ENCODE measurements around the gene SPEG. TPM values are rescaled to one million over a fixed set of nuclear protein-coding genes. Genes with fewer than 3 reads are reported as not detected.

The SPEG gene
- total RNA-seq, 2 experiments from 2014 or later: 0.46 TPM; not detected in 1

DNA sequence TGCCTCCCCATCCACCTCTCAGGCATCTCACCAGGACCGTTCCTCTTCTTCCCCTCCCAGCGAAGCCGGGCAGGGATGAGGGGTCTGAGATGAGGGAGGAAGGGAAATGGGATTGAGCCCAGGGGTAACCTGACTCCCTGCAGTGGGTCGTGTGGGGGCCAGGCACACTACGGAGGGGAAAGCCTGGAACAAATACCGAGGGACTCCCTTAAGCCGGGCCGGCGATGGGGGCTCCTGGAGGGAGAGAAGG lies 250 bp upstream of the SPEG start:
- Histone ChIP-seq H3K4me1 (ENCODE audit: insufficient read depth, low read length, poor library complexity, severe bottlenecking) (no peaks in the 10 kb centered on the region), H4K20me1 (ENCODE audit: insufficient read depth, low read length) (no peaks in the 10 kb centered on the region), H2AFZ (ENCODE audit: low read length) (no peak overlapping the region), H3K36me3 (ENCODE audit: insufficient read depth, low read length) (no peaks in the 10 kb centered on the region), H3K27ac (ENCODE audit: low read depth, low read length, poor library complexity, severe bottlenecking) (no peak overlapping the region), H3K4me3 (ENCODE audit: low read depth, low read length, poor library complexity, severe bottlenecking) (no peak overlapping the region), H3K9me2 (ENCODE audit: insufficient read depth, low read length) (no peaks in the 10 kb centered on the region), H3K9me3 (ENCODE audit: low read length) (no peaks in the 10 kb centered on the region), H3K4me2 (ENCODE audit: low read length) (no peak overlapping the region), H3K79me2 (ENCODE audit: insufficient read depth, low read depth, low read length) (no peaks in the 10 kb centered on the region)
- no peak for DNase-seq (ENCODE audit: low spot score)
- BruUV-seq (replicated peaks): no TSS peak
- CTCF ChIA-PET (ENCODE audit: unreplicated experiment): no interaction called here
- no peak for TF ChIP-seq CTCF (conservative IDR thresholded peaks at IDR 0.05; ENCODE audit: low read length)
- TF ChIP-seq EZH2phosphoT487 (IDR thresholded peaks at IDR 0.05; ENCODE audit: borderline replicate concordance, low read depth, low read length): no peak
- intact Hi-C loops (cut with micrococcal nuclease; ENCODE audit: unreplicated experiment): no loop called here
- POLR2A ChIA-PET: no interaction called here

DNA sequence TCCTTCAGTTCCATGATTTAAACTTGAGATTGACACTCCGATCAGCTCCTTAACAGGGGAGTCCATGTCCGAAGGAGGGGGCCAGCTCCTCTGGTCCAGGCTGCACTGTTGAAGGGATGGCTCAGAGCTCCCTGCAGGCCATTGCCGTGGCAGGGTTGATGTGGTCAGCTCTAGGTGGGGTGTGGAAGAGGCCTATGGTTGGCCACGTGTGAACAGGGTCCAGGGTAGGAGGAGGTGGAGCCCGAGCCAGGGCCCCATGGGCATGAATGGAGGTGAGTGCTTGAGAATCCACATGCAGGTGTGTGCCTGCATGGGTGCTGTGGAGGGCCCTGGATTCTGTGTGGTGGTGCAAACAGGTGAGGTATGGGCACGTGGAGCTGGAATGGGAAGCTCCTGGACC lies 1.1 kb downstream of the SPEG start:
- ChIA-PET POLR2A (no interaction called here), CTCF (ENCODE audit: unreplicated experiment) (no interaction called here)
- intact Hi-C loops (cut with micrococcal nuclease; ENCODE audit: unreplicated experiment): no loop called here
- Histone ChIP-seq H3K9me2 (ENCODE audit: insufficient read depth, low read length) (no peaks in the 10 kb centered on the region), H3K27ac (ENCODE audit: low read depth, low read length, poor library complexity, severe bottlenecking) (no peak overlapping the region), H3K36me3 (ENCODE audit: insufficient read depth, low read length) (no peaks in the 10 kb centered on the region), H3K4me1 (ENCODE audit: insufficient read depth, low read length, poor library complexity, severe bottlenecking) (no peaks in the 10 kb centered on the region), H3K4me2 (ENCODE audit: low read length) (no peak overlapping the region), H3K79me2 (ENCODE audit: insufficient read depth, low read depth, low read length) (no peaks in the 10 kb centered on the region), H4K20me1 (ENCODE audit: insufficient read depth, low read length) (no peaks in the 10 kb centered on the region), H3K4me3 (ENCODE audit: low read depth, low read length, poor library complexity, severe bottlenecking) (no peak overlapping the region), H3K9me3 (ENCODE audit: low read length) (no peaks in the 10 kb centered on the region), H2AFZ (ENCODE audit: low read length) (no peak overlapping the region)
- no peak for TF ChIP-seq EZH2phosphoT487 (IDR thresholded peaks at IDR 0.05; ENCODE audit: borderline replicate concordance, low read depth, low read length)
- no peak for TF ChIP-seq CTCF (conservative IDR thresholded peaks at IDR 0.05; ENCODE audit: low read length)
- BruUV-seq (replicated peaks): no TSS peak
- no peak for DNase-seq (ENCODE audit: low spot score)

DNA sequence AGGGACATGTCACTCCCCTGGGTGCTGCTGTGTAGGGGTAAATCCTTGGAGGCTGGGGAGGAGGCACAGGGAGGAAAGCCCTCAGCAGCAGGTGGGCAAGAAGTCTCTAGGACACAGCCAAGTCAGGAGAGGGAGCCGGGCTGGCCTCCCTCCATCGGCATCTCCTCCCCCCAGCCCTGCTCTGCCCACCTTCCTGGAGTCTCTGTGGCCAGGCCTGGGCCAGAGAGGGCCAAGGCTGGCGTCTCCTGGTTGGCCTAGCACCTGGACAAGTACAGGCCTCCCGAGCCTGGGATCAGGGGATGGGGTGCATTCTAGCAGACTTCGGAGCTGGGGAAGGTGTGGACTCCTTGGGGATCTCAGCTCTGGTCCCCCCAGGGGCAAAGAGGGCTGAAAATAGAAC lies 1.8 kb downstream of the SPEG start:
- no peak overlapping the region for H3K27ac ChIP-seq (ENCODE audit: low read depth, low read length, poor library complexity, severe bottlenecking)
- no peaks in the 10 kb centered on the region for H3K4me1 ChIP-seq (ENCODE audit: insufficient read depth, low read length, poor library complexity, severe bottlenecking)
- intact Hi-C loops (cut with micrococcal nuclease; ENCODE audit: unreplicated experiment): no loop called here
- no peaks in the 10 kb centered on the region for H3K36me3 ChIP-seq (ENCODE audit: insufficient read depth, low read length)
- H3K9me3 ChIP-seq (ENCODE audit: low read length): no peaks in the 10 kb centered on the region
- H3K4me2 ChIP-seq (ENCODE audit: low read length): no peak overlapping the region
- H4K20me1 ChIP-seq (ENCODE audit: insufficient read depth, low read length): no peaks in the 10 kb centered on the region
- POLR2A ChIA-PET: interaction anchor here (0.8 to 1.7 kb wide), 2 partner anchors 10 to 19 kb away, joined by 4 read pairs; no protein-coding TSS in a partner anchor
- no peak overlapping the region for H2AFZ ChIP-seq (ENCODE audit: low read length)
- no TSS peak for BruUV-seq (replicated peaks)
- no peak for TF ChIP-seq CTCF (conservative IDR thresholded peaks at IDR 0.05; ENCODE audit: low read length)
- no peak for TF ChIP-seq EZH2phosphoT487 (IDR thresholded peaks at IDR 0.05; ENCODE audit: borderline replicate concordance, low read depth, low read length)
- H3K4me3 ChIP-seq (ENCODE audit: low read depth, low read length, poor library complexity, severe bottlenecking): no peak overlapping the region
- CTCF ChIA-PET (ENCODE audit: unreplicated experiment): no interaction called here
- H3K9me2 ChIP-seq (ENCODE audit: insufficient read depth, low read length): no peaks in the 10 kb centered on the region
- H3K79me2 ChIP-seq (ENCODE audit: insufficient read depth, low read depth, low read length): no peaks in the 10 kb centered on the region
- no peak for DNase-seq (ENCODE audit: low spot score)
